Upper lobe of right lung (tissue), 1 donor: ENCODE measurements around the gene LRRC7. TPM values are rescaled to one million over a fixed set of nuclear protein-coding genes. Genes with fewer than 3 reads are reported as not detected.

ENCODE experiments used
- ATAC-seq: fragments of 200-7000 bp; cut with Tn5 transposase; one replicate; pipeline ENCODE4 v1.9.1; 2020; ENCODE audit warnings: mild to moderate bottlenecking, moderate library complexity
- DNase-seq: peaks from one replicate; pipeline ENCODE4 v3.0.0-alpha.2; 2020
- H3K27ac ChIP-seq: fragments of 200-600 bp; one replicate; pipeline ENCODE4 v1.8.0; 2022
- H3K27me3 ChIP-seq: fragments of 200-600 bp; one replicate; pipeline ENCODE4 v1.8.0; 2022; ENCODE audit warnings: mild to moderate bottlenecking
- H3K36me3 ChIP-seq: fragments of 200-600 bp; one replicate; pipeline ENCODE4 v1.8.0; 2022
- H3K4me1 ChIP-seq: fragments of 200-600 bp; one replicate; pipeline ENCODE4 v1.8.0; 2022
- H3K4me3 ChIP-seq: fragments of 200-600 bp; one replicate; pipeline ENCODE4 v1.8.0; 2022; ENCODE audit warnings: mild to moderate bottlenecking
- H3K9me3 ChIP-seq: fragments of 200-600 bp; one replicate; pipeline ENCODE4 v1.8.0; 2022
- intact Hi-C: fragments of 100-400 bp; cut with DNase I; formaldehyde crosslinking; loops from one replicate; pipeline ENCODE4 v1.11.0; 2022
- total RNA-seq: library from RNA; stranded (reverse); fragmentation: NEBNext Ultra II Directional; extraction: Animal tissue kit (Norgen Biotek cat#: 25700); gene quantifications from one replicate; pipeline ENCODE4 v1.2.1, GENCODE V29; 2021
- TF ChIP-seq, protein P1 (sequence below): fragments of 200-600 bp; IDR thresholded peaks from one replicate; pipeline ENCODE4 v1.8.0; 2022; ENCODE audit warnings: antibody characterized with exemption
- donor health status: DM: no; HTN: yes; CAD: no; lungs with severe emphysema.

LRRC7 gene
- total RNA-seq, 1 donor from 2014 or later = not detected

DNA sequence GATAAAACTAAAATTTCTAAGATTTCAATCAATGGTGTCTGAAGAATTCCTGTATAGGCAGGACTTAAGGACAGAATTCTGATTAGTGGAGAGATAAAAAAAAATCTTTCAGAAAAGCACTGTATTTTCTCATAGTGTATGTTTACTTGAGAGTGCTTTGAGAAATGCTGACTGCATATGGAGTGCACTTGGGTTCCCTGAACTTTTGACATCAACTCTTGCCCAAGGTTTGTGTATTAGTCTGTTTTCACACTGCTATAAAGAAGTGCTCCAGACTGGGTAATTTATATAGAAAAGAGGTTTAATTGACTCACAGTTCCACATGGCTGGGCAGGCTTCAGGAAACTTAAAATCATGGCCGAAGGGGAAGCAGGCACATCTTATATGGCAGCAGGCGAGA lies 362.7 kb downstream of the LRRC7 start:
- TF ChIP-seq, protein P1, sequence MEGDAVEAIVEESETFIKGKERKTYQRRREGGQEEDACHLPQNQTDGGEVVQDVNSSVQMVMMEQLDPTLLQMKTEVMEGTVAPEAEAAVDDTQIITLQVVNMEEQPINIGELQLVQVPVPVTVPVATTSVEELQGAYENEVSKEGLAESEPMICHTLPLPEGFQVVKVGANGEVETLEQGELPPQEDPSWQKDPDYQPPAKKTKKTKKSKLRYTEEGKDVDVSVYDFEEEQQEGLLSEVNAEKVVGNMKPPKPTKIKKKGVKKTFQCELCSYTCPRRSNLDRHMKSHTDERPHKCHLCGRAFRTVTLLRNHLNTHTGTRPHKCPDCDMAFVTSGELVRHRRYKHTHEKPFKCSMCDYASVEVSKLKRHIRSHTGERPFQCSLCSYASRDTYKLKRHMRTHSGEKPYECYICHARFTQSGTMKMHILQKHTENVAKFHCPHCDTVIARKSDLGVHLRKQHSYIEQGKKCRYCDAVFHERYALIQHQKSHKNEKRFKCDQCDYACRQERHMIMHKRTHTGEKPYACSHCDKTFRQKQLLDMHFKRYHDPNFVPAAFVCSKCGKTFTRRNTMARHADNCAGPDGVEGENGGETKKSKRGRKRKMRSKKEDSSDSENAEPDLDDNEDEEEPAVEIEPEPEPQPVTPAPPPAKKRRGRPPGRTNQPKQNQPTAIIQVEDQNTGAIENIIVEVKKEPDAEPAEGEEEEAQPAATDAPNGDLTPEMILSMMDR = no peak
- ATAC-seq = no peak
- H3K36me3 ChIP-seq = no peaks in the 10 kb centered on the region
- H3K4me1 ChIP-seq = no peaks in the 10 kb centered on the region
- H3K9me3 ChIP-seq = no peaks in the 10 kb centered on the region
- intact Hi-C loops = no loop called here
- no peak overlapping the region for H3K4me3 ChIP-seq
- no peak for DNase-seq
- no peak overlapping the region for H3K27ac ChIP-seq
- H3K27me3 ChIP-seq = no peaks in the 10 kb centered on the region

DNA sequence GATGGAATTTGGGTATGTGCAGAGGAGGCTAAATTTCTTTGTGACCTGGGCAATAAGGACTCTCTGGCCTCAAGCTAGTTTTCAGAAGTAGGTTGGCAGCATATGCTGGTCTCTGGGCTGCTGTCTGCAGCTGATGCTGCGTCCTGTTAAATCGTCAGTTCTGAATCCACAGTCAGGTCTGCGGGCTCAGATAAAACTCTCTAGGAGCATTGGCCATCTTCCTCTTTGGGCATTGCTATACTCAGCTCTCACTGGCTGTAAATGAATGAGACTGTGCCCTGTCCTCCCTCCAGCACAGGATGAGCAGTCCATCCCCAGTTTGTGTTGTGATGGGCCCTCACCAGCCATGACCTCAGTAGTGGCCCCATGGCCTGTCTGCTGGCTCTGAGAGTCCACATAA lies 365.0 kb downstream of the LRRC7 start:
- no peak for ATAC-seq
- DNase-seq = no peak
- intact Hi-C loops = no loop called here
- H3K4me3 ChIP-seq = no peak overlapping the region
- no peaks in the 10 kb centered on the region for H3K27me3 ChIP-seq
- TF ChIP-seq, protein P1 = no peak
- no peak overlapping the region for H3K27ac ChIP-seq
- no peaks in the 10 kb centered on the region for H3K4me1 ChIP-seq
- H3K9me3 ChIP-seq = no peaks in the 10 kb centered on the region
- H3K36me3 ChIP-seq = no peaks in the 10 kb centered on the region

DNA sequence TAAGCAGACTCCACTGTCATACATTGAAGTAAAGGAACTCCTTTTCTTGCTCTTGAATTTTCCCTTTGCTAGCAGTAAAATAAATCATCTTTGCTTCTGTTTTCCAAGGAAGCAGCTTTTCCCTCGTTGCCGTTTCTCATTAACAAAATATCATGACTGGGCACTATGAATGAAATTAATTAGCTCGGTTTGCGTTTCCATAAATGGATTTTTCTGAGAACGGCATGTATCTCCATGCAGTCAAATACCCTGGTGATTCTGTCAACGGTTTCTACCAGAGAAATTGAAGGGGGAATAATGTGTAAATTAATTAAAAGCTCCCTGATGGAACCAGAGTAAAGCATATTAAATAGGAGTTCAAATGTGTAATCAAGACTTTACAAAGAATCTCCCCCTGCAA lies 372.5 kb downstream of the LRRC7 start:
- intact Hi-C loops = no loop called here
- no peak for DNase-seq
- H3K27ac ChIP-seq = no peak overlapping the region
- no peaks in the 10 kb centered on the region for H3K4me1 ChIP-seq
- TF ChIP-seq, protein P1 = no peak
- H3K9me3 ChIP-seq = no peaks in the 10 kb centered on the region
- no peak overlapping the region for H3K4me3 ChIP-seq
- no peaks in the 10 kb centered on the region for H3K27me3 ChIP-seq
- no peak for ATAC-seq
- H3K36me3 ChIP-seq = no peaks in the 10 kb centered on the region

DNA sequence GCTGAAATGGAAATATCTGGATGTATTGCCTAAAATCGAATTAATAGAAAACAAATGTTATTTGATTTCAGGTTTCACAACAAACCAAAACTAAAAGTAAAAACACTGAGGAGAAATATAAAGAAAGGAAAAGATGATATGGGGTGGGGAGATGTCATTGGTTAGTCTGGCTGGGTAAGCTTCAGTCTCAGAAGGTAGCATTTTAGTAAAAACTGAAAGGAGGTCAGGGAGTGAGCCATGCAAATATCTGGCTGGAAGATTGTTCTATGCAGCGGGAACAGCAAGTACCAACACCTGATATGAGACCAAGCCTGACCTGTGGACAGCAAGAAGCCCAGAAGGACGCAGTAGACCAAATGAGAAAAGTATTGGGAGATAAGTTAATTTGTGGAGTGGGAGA lies 373.1 kb downstream of the LRRC7 start:
- Histone ChIP-seq H3K4me3 (no peak overlapping the region), H3K36me3 (no peaks in the 10 kb centered on the region), H3K9me3 (no peaks in the 10 kb centered on the region), H3K4me1 (no peaks in the 10 kb centered on the region), H3K27me3 (no peaks in the 10 kb centered on the region), H3K27ac (no peak overlapping the region)
- ATAC-seq (no peak), DNase-seq (no peak)
- intact Hi-C loops = no loop called here
- TF ChIP-seq, protein P1 = no peak

DNA sequence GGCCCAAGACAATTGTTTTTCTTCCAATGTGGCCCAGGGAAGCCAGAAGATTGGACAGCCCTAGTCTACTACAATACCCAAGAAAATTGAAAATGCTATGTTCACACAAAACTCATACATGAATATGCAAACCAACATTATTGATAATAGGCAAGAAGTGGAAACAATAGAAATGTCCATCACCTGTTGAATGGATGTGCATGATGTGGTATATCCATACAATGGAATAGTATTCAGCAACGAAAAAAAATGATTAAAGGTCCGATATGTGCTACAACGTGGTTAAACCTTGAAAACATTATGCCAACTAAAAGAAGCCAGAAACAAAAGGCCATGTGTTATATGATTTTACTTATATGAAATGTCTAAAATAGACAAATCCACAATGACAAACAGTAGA lies 375.3 kb downstream of the LRRC7 start:
- DNase-seq (no peak), ATAC-seq (no peak)
- Histone ChIP-seq H3K27ac (no peak overlapping the region), H3K9me3 (no peaks in the 10 kb centered on the region), H3K4me3 (no peak overlapping the region), H3K36me3 (no peaks in the 10 kb centered on the region), H3K27me3 (no peaks in the 10 kb centered on the region), H3K4me1 (no peaks in the 10 kb centered on the region)
- intact Hi-C loops = no loop called here
- TF ChIP-seq, protein P1 = no peak

DNA sequence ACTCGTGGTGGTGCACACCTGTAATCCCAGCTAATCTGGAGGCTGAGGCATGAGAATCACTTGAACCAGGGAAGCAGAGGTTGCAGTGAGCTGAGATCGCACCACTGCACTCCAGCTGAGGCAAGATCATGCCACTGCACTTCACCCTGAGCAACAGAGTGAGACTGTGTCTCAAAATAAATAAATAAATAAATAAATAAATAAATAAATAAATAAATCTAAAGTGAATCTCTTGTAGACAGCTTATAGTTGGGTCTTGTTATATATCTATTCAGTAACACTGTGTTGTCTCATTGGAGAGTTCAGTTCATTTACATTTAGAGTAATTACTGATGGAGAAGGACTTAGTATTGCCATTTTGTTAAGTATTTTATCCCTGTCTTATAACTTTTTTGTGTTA lies 379.2 kb downstream of the LRRC7 start:
- TF ChIP-seq, protein P1 = no peak
- ATAC-seq (no peak), DNase-seq (no peak)
- Histone ChIP-seq H3K27ac (no peak overlapping the region), H3K36me3 (no peaks in the 10 kb centered on the region), H3K9me3 (no peaks in the 10 kb centered on the region), H3K27me3 (no peaks in the 10 kb centered on the region), H3K4me3 (no peak overlapping the region), H3K4me1 (no peaks in the 10 kb centered on the region)
- intact Hi-C loops = no loop called here
